Measurements from ENCODE around the gene ADPRHL1.
"Not testable (repeated sequence)": the region's sequence is repeated elsewhere in the genome, so short reads cannot be mapped to it uniquely, and the experiment has no call there.

ADPRHL1 gene

GRCh38 chr13:113475911-113476310 lies 22.6 kb upstream of the ADPRHL1 start:
- Mint-ChIP-seq H3K36me3 (ENCODE audit: low read depth) (peaks cover 90% of the 10 kb centered on the region), H3K4me1 (no peaks in the 10 kb centered on the region), H3K27ac (no peak overlapping the region), H3K27me3 (ENCODE audit: low read depth) (no peaks in the 10 kb centered on the region), H3K4me3 (no peak overlapping the region), H3K9me3 (no peaks in the 10 kb centered on the region)
- TF ChIP-seq CTCF (IDR thresholded peaks at IDR 0.05; ENCODE audit: unreplicated experiment in 3 of 3): no peak

GRCh38 chr13:113475280-113475679 lies 22.0 kb upstream of the ADPRHL1 start:
- no peaks in the 10 kb centered on the region for H3K4me1 Mint-ChIP-seq
- H3K27ac Mint-ChIP-seq: no peak overlapping the region
- no peak for TF ChIP-seq CTCF (IDR thresholded peaks at IDR 0.05; ENCODE audit: unreplicated experiment in 3 of 3)
- H3K9me3 Mint-ChIP-seq: no peaks in the 10 kb centered on the region
- peaks cover 93% of the 10 kb centered on the region for H3K36me3 Mint-ChIP-seq (ENCODE audit: low read depth)
- H3K4me3 Mint-ChIP-seq: no peak overlapping the region
- no peaks in the 10 kb centered on the region for H3K27me3 Mint-ChIP-seq (ENCODE audit: low read depth)

GRCh38 chr13:113474179-113474578 lies 20.9 kb upstream of the ADPRHL1 start:
- no peak overlapping the region for H3K4me3 Mint-ChIP-seq
- H3K27ac Mint-ChIP-seq: peak overlapping the region in 1 of 3 experiments; percentile 39
- peaks cover under 1% of the 10 kb centered on the region for H3K4me1 Mint-ChIP-seq
- no peaks in the 10 kb centered on the region for H3K9me3 Mint-ChIP-seq
- peaks cover 91% of the 10 kb centered on the region for H3K36me3 Mint-ChIP-seq (ENCODE audit: low read depth)
- H3K27me3 Mint-ChIP-seq (ENCODE audit: low read depth): no peaks in the 10 kb centered on the region
- no peak for TF ChIP-seq CTCF (IDR thresholded peaks at IDR 0.05; ENCODE audit: unreplicated experiment in 3 of 3)

- H3K27me3 Mint-ChIP-seq (ENCODE audit: low read depth): no peaks in the 10 kb centered on the region
- peaks cover 6% of the 10 kb centered on the region for H3K4me1 Mint-ChIP-seq
- no peak overlapping the region for H3K4me3 Mint-ChIP-seq
- no peak overlapping the region for H3K27ac Mint-ChIP-seq
- H3K9me3 Mint-ChIP-seq: no peaks in the 10 kb centered on the region
- peaks cover 87% of the 10 kb centered on the region for H3K36me3 Mint-ChIP-seq (ENCODE audit: low read depth)
- TF ChIP-seq CTCF (IDR thresholded peaks at IDR 0.05; ENCODE audit: unreplicated experiment in 3 of 3): no peak
Measured at GRCh38 chr13:113472355-113473025, 19.2 kb upstream of the ADPRHL1 start.

- H3K9me3 Mint-ChIP-seq: no peaks in the 10 kb centered on the region
- no peaks in the 10 kb centered on the region for H3K27me3 Mint-ChIP-seq (ENCODE audit: low read depth)
- H3K27ac Mint-ChIP-seq: no peak overlapping the region
- no peak overlapping the region for H3K4me3 Mint-ChIP-seq
- H3K36me3 Mint-ChIP-seq (ENCODE audit: low read depth): peaks cover 83% of the 10 kb centered on the region
- peaks cover 6% of the 10 kb centered on the region for H3K4me1 Mint-ChIP-seq
- TF ChIP-seq CTCF (IDR thresholded peaks at IDR 0.05; ENCODE audit: unreplicated experiment in 3 of 3): no peak
Measured at GRCh38 chr13:113471844-113472243, 18.6 kb upstream of the ADPRHL1 start.

- peak overlapping the region in 1 of 3 experiments; percentile 34 for H3K27ac Mint-ChIP-seq
- not testable (repeated sequence) for H3K4me1 Mint-ChIP-seq; H3K9me3 Mint-ChIP-seq; H3K4me3 Mint-ChIP-seq; H3K27me3 Mint-ChIP-seq (ENCODE audit: low read depth)
- H3K36me3 Mint-ChIP-seq (ENCODE audit: low read depth): peaks cover 73% of the 10 kb centered on the region
Measured at GRCh38 chr13:113470635-113471163, 17.4 kb upstream of the ADPRHL1 start.
